Subcutaneous adipose tissue (tissue), 4 donors: ENCODE data around the gene HFM1. TPM values are rescaled to one million over a fixed set of nuclear protein-coding genes. Genes with fewer than 3 reads are reported as not detected.

ENCODE experiments used
- CTCF ChIP-seq: fragments of 450-650 bp; IDR thresholded peaks from one replicate; pipeline ENCODE4 v1.5.1; 2016; ENCODE audit warnings: low read depth, mild to moderate bottlenecking, control low read depth, antibody characterized with exemption, moderate library complexity
- total RNA-seq, 4 donors: library from RNA; depleted of rRNA; stranded (reverse); fragments of >200 nt; gene quantifications; one replicate each; pipeline ENCODE4 v1.1.0, GENCODE V29; 2016

Gene HFM1
- total RNA-seq, 4 donors from 2014 or later: 0.38 to 3.8 (median 1.1) TPM

GRCh38 chr1:91261655-91262054 lies 143.0 kb downstream of the HFM1 start:
- no peak for TF ChIP-seq CTCF

GRCh38 chr1:91245435-91245834 lies 159.2 kb downstream of the HFM1 start:
- no peak for TF ChIP-seq CTCF

- no peak for TF ChIP-seq CTCF
Observed at GRCh38 chr1:91244737-91245136, 159.9 kb downstream of the HFM1 start.

- TF ChIP-seq CTCF: no peak
Observed at GRCh38 chr1:91243171-91243570, 161.5 kb downstream of the HFM1 start.

- TF ChIP-seq CTCF: no peak
Observed at GRCh38 chr1:91234181-91234580, 170.5 kb downstream of the HFM1 start.

GRCh38 chr1:91226741-91227140 lies 177.9 kb downstream of the HFM1 start:
- no peak for TF ChIP-seq CTCF

- no peak for TF ChIP-seq CTCF
Observed at GRCh38 chr1:91224878-91225277, 179.8 kb downstream of the HFM1 start.
